HCT116 (cell line): Measurements from ENCODE around the gene KRT74. TPM values are rescaled to one million over a fixed set of nuclear protein-coding genes. Genes with fewer than 3 reads are reported as not detected.

Experiments
- ATAC-seq: fragments of 200-7000 bp; cut with Tn5 transposase; 2 replicates; pipeline ENCODE4 v1.9.1; 2020; ENCODE audit warnings: mild to moderate bottlenecking, moderate library complexity
- BruUV-seq: library from RNA; stranded (reverse); fragments of 400-500 nt; replicated peaks from 2 replicates; lab custom pipeline; 2021; lab: Mats Ljungman, UMichigan
- CTCF ChIA-PET: fragments of 300-600 bp; sonication (Branson Sonifier 250); formaldehyde crosslinking; loops from one replicate; lab custom pipeline; 2021; ENCODE audit warnings: antibody characterized with exemption; lab: Charles Lee
- POLR2A ChIA-PET: fragments of 300-600, 350-600 bp; sonication (Branson Sonifier 250); formaldehyde crosslinking; loops from one replicate; lab custom pipeline; 2021; ENCODE audit warnings: antibody characterized with exemption; lab: Charles Lee
- RAD21 ChIA-PET, 2 experiments: fragments of 300-600 bp; sonication (Branson Sonifier 250); formaldehyde crosslinking; loops; one replicate each; lab custom pipeline; 2023; ENCODE audit warnings: low total read pairs in 2 of 2; ENCODE audit not compliant: uncharacterized antibody in 2 of 2, unreplicated experiment in 2 of 2, low non-redundant PET in 1 of 2; lab: Charles Lee
- DNase-seq: peaks from one replicate; pipeline ENCODE4 v3.0.0-alpha.2; 2010; ENCODE audit warnings: low read depth, low spot score
- H2AFZ ChIP-seq: fragments of 200-600 bp; shearing (Covaris generic), sonication (generic); 2 replicates; pipeline ENCODE4 v1.6.1; 2017; ENCODE audit warnings: low read depth, mixed run types, mixed read lengths, antibody characterized with exemption, low read length; ENCODE audit not compliant: poor library complexity, severe bottlenecking
- H3K27ac ChIP-seq: 2 replicates; pipeline ENCODE4 v1.5.1; 2012; ENCODE audit warnings: low read depth, low read length
- H3K27me3 ChIP-seq: fragments of 200-600 bp; sonication (generic); 2 replicates; pipeline ENCODE4 v1.6.1; 2016; ENCODE audit warnings: mixed run types, low read length, mixed read lengths; ENCODE audit not compliant: insufficient read depth
- H3K36me3 ChIP-seq, 2 experiments: fragments of 200-500 bp in 1 of 2; fragments of 200-600 bp in 1 of 2; sonication (Bioruptor generic) in 1 of 2; sonication (generic) in 1 of 2; 2 replicates each; pipeline versions ENCODE4 v1.5.1 to v1.6.1; 2014 to 2016; ENCODE audit warnings: low read length in 2 of 2, inconsistent platforms in 1 of 2, mixed read lengths in 1 of 2, mixed run types in 1 of 2; ENCODE audit not compliant: insufficient read depth in 2 of 2, control insufficient read depth in 1 of 2
- H3K4me1 ChIP-seq, 2 experiments: fragments of 200-600 bp in 1 of 2; sonication (generic) in 1 of 2; 2 replicates each; pipeline versions ENCODE4 v1.5.1 to v1.6.1; 2012 to 2017; ENCODE audit warnings: low read length in 2 of 2, inconsistent platforms in 1 of 2, mild to moderate bottlenecking in 1 of 2, mixed read lengths in 1 of 2, mixed run types in 1 of 2, moderate library complexity in 1 of 2; ENCODE audit not compliant: insufficient read depth in 2 of 2, control insufficient read depth in 1 of 2
- H3K4me2 ChIP-seq: fragments of 200-600 bp; sonication (generic); 2 replicates; pipeline ENCODE4 v1.6.1; 2017; ENCODE audit warnings: mixed run types, low read length, mixed read lengths
- H3K4me3 ChIP-seq, 2 experiments: fragments of 200-600 bp in 1 of 2; sonication (generic) in 1 of 2; replicated peaks in 1 of 2; 2 replicates each; pipeline ENCODE4 v1.5.1; 2011 to 2016; ENCODE audit warnings: low read length in 2 of 2, control low read depth in 1 of 2, low read depth in 1 of 2, mild to moderate bottlenecking in 1 of 2, mixed read lengths in 1 of 2, mixed run types in 1 of 2
- H3K79me2 ChIP-seq: fragments of 200-600 bp; sonication (generic); 2 replicates; pipeline ENCODE4 v1.6.1; 2017; ENCODE audit warnings: mild to moderate bottlenecking, mixed run types, low read length, moderate library complexity, mixed read lengths; ENCODE audit not compliant: insufficient read depth
- H3K9ac ChIP-seq: fragments of 200-600 bp; sonication (generic); 2 replicates; pipeline ENCODE4 v1.6.1; 2016; ENCODE audit warnings: low read length, mixed read lengths
- H3K9me2 ChIP-seq: fragments of 200-600 bp; sonication (generic), shearing (Covaris generic); 2 replicates; pipeline ENCODE4 v1.6.1; 2017; ENCODE audit warnings: mixed run types, mild to moderate bottlenecking, moderate library complexity; ENCODE audit not compliant: insufficient read depth
- H3K9me3 ChIP-seq, 2 experiments: fragments of 200-500 bp in 1 of 2; fragments of 200-600 bp in 1 of 2; sonication (Bioruptor generic) in 1 of 2; sonication (generic) in 1 of 2; 2 replicates each; pipeline ENCODE4 v1.6.1; 2014 to 2017; ENCODE audit warnings: low read length in 2 of 2, mixed read lengths in 2 of 2, inconsistent platforms in 1 of 2, low read depth in 1 of 2, mild to moderate bottlenecking in 1 of 2, mixed run types in 1 of 2, moderate library complexity in 1 of 2; ENCODE audit not compliant: control insufficient read depth in 1 of 2, insufficient read depth in 1 of 2
- H4K20me1 ChIP-seq: fragments of 200-600 bp; sonication (generic), shearing (Covaris generic); 2 replicates; pipeline ENCODE4 v1.6.1; 2017; ENCODE audit warnings: mixed run types, mild to moderate bottlenecking, moderate library complexity; ENCODE audit not compliant: insufficient read depth
- ATF3 ChIP-seq: IDR thresholded peaks from 2 replicates; pipeline ENCODE4 v1.6.1; 2012
- CTCF ChIP-seq, 3 experiments: fragments of 200-600 bp in 1 of 3; sonication (generic) in 1 of 3; IDR thresholded peaks in 2 of 3; conservative IDR thresholded peaks in 1 of 3; 2 replicates each; pipeline ENCODE4 v1.5.1; 2012 to 2017; ENCODE audit warnings: low read depth in 2 of 3, low read length in 2 of 3, antibody characterized with exemption in 1 of 3, borderline replicate concordance in 1 of 3, control low read depth in 1 of 3, mild to moderate bottlenecking in 1 of 3, mixed read lengths in 1 of 3, mixed run types in 1 of 3, moderate library complexity in 1 of 3; ENCODE audit not compliant: insufficient read depth in 1 of 3
- EGR1 ChIP-seq: IDR thresholded peaks from 2 replicates; pipeline ENCODE4 v1.6.1; 2012; ENCODE audit warnings: low read depth
- ELF1 ChIP-seq: IDR thresholded peaks from 2 replicates; pipeline ENCODE4 v1.6.1; 2012; ENCODE audit warnings: low read depth, borderline replicate concordance
- EZH2 ChIP-seq: fragments of 200-600 bp; sonication (generic); IDR thresholded peaks from 2 replicates; pipeline ENCODE4 v1.6.1; 2017; ENCODE audit warnings: antibody characterized with exemption, mixed run types
- EZH2phosphoT487 ChIP-seq: fragments of 200-600 bp; IDR thresholded peaks from 2 replicates; pipeline ENCODE4 v1.6.1; 2018; ENCODE audit warnings: antibody characterized with exemption, borderline replicate concordance
- FOSL1 ChIP-seq: IDR thresholded peaks from 2 replicates; pipeline ENCODE4 v1.6.1; 2012; ENCODE audit warnings: low read depth
- JUND ChIP-seq: IDR thresholded peaks from 2 replicates; pipeline ENCODE4 v1.6.1; 2012
- MAX ChIP-seq: IDR thresholded peaks from 2 replicates; pipeline ENCODE4 v1.6.1; 2012
- POLR2AphosphoS5 ChIP-seq: IDR thresholded peaks from 2 replicates; pipeline ENCODE4 v1.6.1; 2011; ENCODE audit warnings: mild to moderate bottlenecking, low read depth, low read length, moderate library complexity
- RAD21 ChIP-seq: IDR thresholded peaks from 2 replicates; pipeline ENCODE4 v1.6.1; 2012; ENCODE audit warnings: low read depth, mild to moderate bottlenecking
- SIN3A ChIP-seq: IDR thresholded peaks from 2 replicates; pipeline ENCODE4 v1.6.1; 2012; ENCODE audit warnings: low read depth
- SP1 ChIP-seq: IDR thresholded peaks from 2 replicates; pipeline ENCODE4 v1.6.1; 2012; ENCODE audit warnings: low read depth
- TCF7L2 ChIP-seq: IDR thresholded peaks from 2 replicates; pipeline ENCODE4 v1.7.0; 2011; ENCODE audit warnings: borderline replicate concordance, inconsistent platforms; ENCODE audit not compliant: insufficient read depth, insufficient read length; ENCODE audit errors: extremely low read depth
- YY1 ChIP-seq: IDR thresholded peaks from 2 replicates; pipeline ENCODE4 v1.6.1; 2011; ENCODE audit warnings: low read length, low read depth, moderate library complexity, mild to moderate bottlenecking; ENCODE audit not compliant: insufficient replicate concordance; ENCODE audit errors: extremely low read depth
- ZBTB33 ChIP-seq: IDR thresholded peaks from 2 replicates; pipeline ENCODE4 v1.6.1; 2011; ENCODE audit warnings: mild to moderate bottlenecking, low read length, moderate library complexity; ENCODE audit not compliant: insufficient replicate concordance; ENCODE audit errors: extremely low read depth
- ZFX ChIP-seq: fragments of 450-650 bp; IDR thresholded peaks from 2 replicates; pipeline ENCODE4 v1.6.1; 2017
- ZNF274 ChIP-seq: fragments of 200-500 bp; sonication (Bioruptor generic); IDR thresholded peaks from 2 replicates; pipeline ENCODE4 v1.6.1; 2014; ENCODE audit warnings: mild to moderate bottlenecking, low read depth, low read length, inconsistent platforms
- intact Hi-C: fragments of 100-400 bp; cut with micrococcal nuclease; formaldehyde crosslinking; loops from 2 replicates; pipeline ENCODE4 v1.10.0; 2022
- total RNA-seq: library from RNA; stranded (reverse); gene quantifications from one replicate; pipeline ENCODE4 v1.2.1, GENCODE V29; 2021; ENCODE audit not compliant: unreplicated experiment

KRT74 gene
- total RNA-seq, 1 experiment from 2014 or later, result not detected

- intact Hi-C loops, result loop anchor here (5.0 kb wide), 2 partner anchors 192 to 427 kb away; no protein-coding TSS in a partner anchor
- POLR2A ChIA-PET, result no interaction called here
Measured at GRCh38 chr12:52584156-52584682, 10.6 kb upstream of the KRT74 start.

More at GRCh38 chr12:52584156-52584682, 10.6 kb upstream of the KRT74 start:
- Histone ChIP-seq H3K79me2 (no peaks in the 10 kb centered on the region), H3K9me3 (no peaks in the 10 kb centered on the region), H3K9ac (no peak overlapping the region), H3K4me1 (peaks cover 0 to 40% of the 10 kb centered on the region in 2 experiments; a peak in 3 of 4 replicates), H3K9me2 (no peaks in the 10 kb centered on the region), H2AFZ (no peak overlapping the region), H3K4me2 (no peak overlapping the region), H3K27ac (no peak overlapping the region), H3K27me3 (no peaks in the 10 kb centered on the region), H4K20me1 (no peaks in the 10 kb centered on the region), H3K4me3 (no peak overlapping the region), H3K36me3 (no peaks in the 10 kb centered on the region)
- TF ChIP-seq SP1 (no peak), EGR1 (no peak), MAX (no peak), JUND (no peak), RAD21 (no peak), CTCF (IDR thresholded peaks at IDR 0.05 in 2 of 3, conservative IDR thresholded peaks at IDR 0.05 in 1 of 3; ENCODE audit: borderline replicate concordance in 1 of 3, insufficient read depth in 1 of 3, low read depth in 2 of 3, low read length in 2 of 3) (no peak), ELF1 (no peak), ZFX (no peak), SIN3A (no peak), ZBTB33 (no peak), ZNF274 (no peak), FOSL1 (no peak), POLR2AphosphoS5 (no peak), TCF7L2 (no peak), EZH2phosphoT487 (no peak), YY1 (no peak), EZH2 (no peak), ATF3 (no peak)
- RAD21 ChIA-PET, result interaction anchor here in 1 of 2 experiments (0.6 to 2.4 kb wide), 4 partner anchors 188 to 408 kb away, joined by 3 to 7 read pairs (median 4); no protein-coding TSS in a partner anchor
- ATAC-seq, result no peak
- CTCF ChIA-PET, result interaction anchor here (0.8 to 4.6 kb wide), 7 partner anchors 22 to 295 kb away, joined by 3 to 29 read pairs (median 6); no protein-coding TSS in a partner anchor
- BruUV-seq, result no TSS peak
- DNase-seq, result no peak
